Astrocyte (in vitro differentiated cells and primary cell): ENCODE data around the gene GNAS-AS1. TPM values are rescaled to one million over a fixed set of nuclear protein-coding genes. Genes with fewer than 3 reads are reported as not detected.

Experiments used
- DNase-seq: peaks from one replicate; pipeline ENCODE4 v3.0.0-alpha.2; 2010; ENCODE audit warnings: low read depth
- FAIRE-seq: peaks from 2 replicates; lab custom pipeline; 2011; peaks lifted over from hg19 to GRCh38; lab: Jason Lieb, UNC
- H2AFZ ChIP-seq: 2 replicates; pipeline ENCODE4 v1.6.0; 2012; ENCODE audit warnings: low read depth, low read length, inconsistent platforms
- H3K27ac ChIP-seq: 2 replicates; pipeline ENCODE4 v1.5.1; 2011; ENCODE audit warnings: low read depth, low read length, inconsistent platforms
- H3K27me3 ChIP-seq: 2 replicates; pipeline ENCODE4 v1.6.0; 2011; ENCODE audit warnings: low read length, inconsistent platforms; ENCODE audit not compliant: insufficient read depth
- H3K36me3 ChIP-seq: 2 replicates; pipeline ENCODE4 v1.5.1; 2011; ENCODE audit warnings: low read length, inconsistent platforms; ENCODE audit not compliant: insufficient read depth
- H3K4me1 ChIP-seq: 2 replicates; pipeline ENCODE4 v1.5.1; 2011; ENCODE audit warnings: low read length, inconsistent platforms; ENCODE audit not compliant: insufficient read depth
- H3K4me2 ChIP-seq: 2 replicates; pipeline ENCODE4 v1.6.0; 2012; ENCODE audit warnings: low read length, inconsistent platforms
- H3K4me3 ChIP-seq: 2 replicates; pipeline ENCODE4 v1.5.1; 2011; ENCODE audit warnings: low read depth, mild to moderate bottlenecking, low read length, inconsistent platforms; ENCODE audit not compliant: insufficient read depth
- H3K79me2 ChIP-seq: 2 replicates; pipeline ENCODE4 v1.6.0; 2012; ENCODE audit warnings: mild to moderate bottlenecking, low read length, inconsistent platforms; ENCODE audit not compliant: insufficient read depth
- H3K9ac ChIP-seq: 2 replicates; pipeline ENCODE4 v1.6.0; 2012; ENCODE audit warnings: mild to moderate bottlenecking, low read length, inconsistent platforms
- H3K9me3 ChIP-seq: 2 replicates; pipeline ENCODE4 v1.5.1; 2012; ENCODE audit warnings: low read depth, mild to moderate bottlenecking, low read length, inconsistent platforms; ENCODE audit not compliant: insufficient read depth
- H4K20me1 ChIP-seq: 2 replicates; pipeline ENCODE4 v1.6.0; 2012; ENCODE audit warnings: low read length, inconsistent platforms; ENCODE audit not compliant: insufficient read depth
- H3K27ac Mint-ChIP-seq: one replicate; pipeline ENCODE4 v1.8.0; 2021; ENCODE audit warnings: mild to moderate bottlenecking, mixed read lengths; ENCODE audit not compliant: unreplicated experiment
- H3K27me3 Mint-ChIP-seq: one replicate; pipeline ENCODE4 v1.8.0; 2021; ENCODE audit warnings: low read depth, mixed read lengths; ENCODE audit not compliant: unreplicated experiment
- H3K36me3 Mint-ChIP-seq: one replicate; pipeline ENCODE4 v1.8.0; 2021; ENCODE audit warnings: low read depth, mixed read lengths; ENCODE audit not compliant: unreplicated experiment
- H3K4me1 Mint-ChIP-seq: one replicate; pipeline ENCODE4 v1.8.0; 2021; ENCODE audit warnings: low read depth, mixed read lengths; ENCODE audit not compliant: unreplicated experiment
- H3K4me3 Mint-ChIP-seq: one replicate; pipeline ENCODE4 v1.8.0; 2021; ENCODE audit warnings: mild to moderate bottlenecking, moderate library complexity, mixed read lengths; ENCODE audit not compliant: unreplicated experiment
- H3K9me3 Mint-ChIP-seq: one replicate; pipeline ENCODE4 v1.8.0; 2021; ENCODE audit warnings: mild to moderate bottlenecking, mixed read lengths; ENCODE audit not compliant: unreplicated experiment
- EZH2 ChIP-seq: IDR thresholded peaks from 2 replicates; pipeline ENCODE4 v1.6.1; 2012; ENCODE audit warnings: mild to moderate bottlenecking, low read length, inconsistent platforms; ENCODE audit not compliant: insufficient read depth
- total RNA-seq: library from RNA; stranded (reverse); gene quantifications from 2 replicates; pipeline ENCODE4 v1.2.1, GENCODE V29; 2021
- TF ChIP-seq, protein P1 (sequence below): IDR thresholded peaks from 2 replicates; pipeline ENCODE4 v1.5.1; 2011; ENCODE audit warnings: low read depth, mild to moderate bottlenecking, inconsistent platforms, low read length, moderate library complexity; ENCODE audit not compliant: insufficient read depth

Gene GNAS-AS1
- total RNA-seq, 1 donor from 2014 or later: 3.8 TPM

DNA sequence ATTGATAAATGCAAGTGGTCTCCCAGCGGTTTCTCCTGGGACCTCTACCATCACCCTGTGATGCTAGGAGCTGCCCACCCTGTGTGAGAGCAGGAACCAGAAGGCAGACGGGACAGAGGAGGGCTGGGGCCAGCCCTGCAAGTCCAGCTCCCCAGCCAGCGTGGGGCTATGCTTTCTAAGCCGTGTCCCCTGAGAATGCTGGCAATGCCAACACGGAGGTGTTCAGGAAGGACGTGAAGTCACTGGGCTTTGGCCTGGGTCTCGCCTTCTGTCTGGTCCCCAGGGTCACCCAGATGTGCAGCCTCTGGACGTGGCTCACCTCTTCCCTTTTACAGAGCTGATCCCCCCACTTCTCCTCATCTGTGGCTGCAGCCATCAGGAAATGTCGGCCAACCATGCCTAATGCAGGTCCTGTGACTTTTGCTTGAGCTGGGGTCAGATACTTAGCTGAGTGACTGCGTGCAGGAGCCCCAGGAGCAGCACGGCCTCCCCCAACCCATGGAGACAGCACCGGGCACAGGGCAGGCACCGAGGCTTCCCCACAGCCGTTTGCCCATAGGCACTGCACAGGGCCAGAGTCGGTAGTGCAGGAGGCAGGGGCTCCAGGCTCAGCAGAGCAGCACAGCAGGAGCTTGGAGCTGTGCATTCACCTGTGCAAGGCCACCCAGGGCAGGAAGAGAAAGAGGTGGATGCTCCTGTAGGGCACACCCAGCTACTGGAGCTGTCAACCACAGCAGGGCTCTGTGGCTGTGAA is 66.2 kb downstream of the GNAS-AS1 start:
- peaks cover 74% of the 10 kb centered on the region for H3K27me3 Mint-ChIP-seq
- TF ChIP-seq, protein P1, sequence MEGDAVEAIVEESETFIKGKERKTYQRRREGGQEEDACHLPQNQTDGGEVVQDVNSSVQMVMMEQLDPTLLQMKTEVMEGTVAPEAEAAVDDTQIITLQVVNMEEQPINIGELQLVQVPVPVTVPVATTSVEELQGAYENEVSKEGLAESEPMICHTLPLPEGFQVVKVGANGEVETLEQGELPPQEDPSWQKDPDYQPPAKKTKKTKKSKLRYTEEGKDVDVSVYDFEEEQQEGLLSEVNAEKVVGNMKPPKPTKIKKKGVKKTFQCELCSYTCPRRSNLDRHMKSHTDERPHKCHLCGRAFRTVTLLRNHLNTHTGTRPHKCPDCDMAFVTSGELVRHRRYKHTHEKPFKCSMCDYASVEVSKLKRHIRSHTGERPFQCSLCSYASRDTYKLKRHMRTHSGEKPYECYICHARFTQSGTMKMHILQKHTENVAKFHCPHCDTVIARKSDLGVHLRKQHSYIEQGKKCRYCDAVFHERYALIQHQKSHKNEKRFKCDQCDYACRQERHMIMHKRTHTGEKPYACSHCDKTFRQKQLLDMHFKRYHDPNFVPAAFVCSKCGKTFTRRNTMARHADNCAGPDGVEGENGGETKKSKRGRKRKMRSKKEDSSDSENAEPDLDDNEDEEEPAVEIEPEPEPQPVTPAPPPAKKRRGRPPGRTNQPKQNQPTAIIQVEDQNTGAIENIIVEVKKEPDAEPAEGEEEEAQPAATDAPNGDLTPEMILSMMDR: no peak
- no peak for TF ChIP-seq EZH2
- no peaks in the 10 kb centered on the region for H3K4me1 Mint-ChIP-seq
- H2AFZ ChIP-seq: no peak overlapping the region
- H3K27ac Mint-ChIP-seq: no peak overlapping the region
- H3K79me2 ChIP-seq: no peaks in the 10 kb centered on the region
- peaks cover 40% of the 10 kb centered on the region for H3K27me3 ChIP-seq
- no peaks in the 10 kb centered on the region for H3K4me1 ChIP-seq
- no peak overlapping the region for H3K27ac ChIP-seq
- no peak overlapping the region for H3K4me2 ChIP-seq
- FAIRE-seq (no peak), DNase-seq (no peak)
- no peaks in the 10 kb centered on the region for H3K9me3 ChIP-seq
- no peak overlapping the region for H3K4me3 Mint-ChIP-seq
- H3K4me3 ChIP-seq: no peak overlapping the region
- no peak overlapping the region for H3K9ac ChIP-seq
- no peaks in the 10 kb centered on the region for H3K36me3 ChIP-seq
- H3K9me3 Mint-ChIP-seq: peaks cover 2% of the 10 kb centered on the region
- H3K36me3 Mint-ChIP-seq: no peaks in the 10 kb centered on the region
- no peaks in the 10 kb centered on the region for H4K20me1 ChIP-seq

DNA sequence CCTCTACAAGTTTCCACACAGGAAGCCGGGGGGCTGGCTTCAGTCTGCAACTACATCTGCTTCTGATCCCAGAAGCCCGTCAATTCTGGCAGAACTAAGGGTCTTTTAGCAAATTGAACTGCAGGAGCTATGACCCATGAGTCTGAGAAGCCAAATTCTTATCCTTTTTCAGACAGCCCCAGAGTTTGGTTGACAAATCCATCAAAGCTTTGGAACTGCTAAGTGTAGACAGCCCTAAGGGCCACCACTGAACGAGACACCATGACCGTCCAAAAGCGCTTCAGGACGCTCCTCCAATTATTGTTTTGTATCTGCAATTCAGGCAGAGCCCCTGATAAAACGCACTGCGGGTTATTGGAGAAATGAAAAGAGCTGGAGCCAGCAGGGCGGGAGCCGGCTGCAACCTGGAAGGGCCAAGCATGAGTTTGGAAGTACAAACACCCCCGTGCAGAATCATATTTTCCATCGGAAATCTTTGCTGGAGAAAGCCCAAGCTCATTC is 67.1 kb downstream of the GNAS-AS1 start:
- H3K9me3 ChIP-seq: no peaks in the 10 kb centered on the region
- Mint-ChIP-seq H3K4me1 (no peaks in the 10 kb centered on the region), H3K36me3 (no peaks in the 10 kb centered on the region), H3K4me3 (no peak overlapping the region), H3K27ac (no peak overlapping the region), H3K9me3 (peaks cover 2% of the 10 kb centered on the region), H3K27me3 (peaks cover 71% of the 10 kb centered on the region)
- H3K4me1 ChIP-seq: no peaks in the 10 kb centered on the region
- H3K4me2 ChIP-seq: no peak overlapping the region
- DNase-seq: no peak
- no peaks in the 10 kb centered on the region for H3K79me2 ChIP-seq
- no peaks in the 10 kb centered on the region for H4K20me1 ChIP-seq
- no peak for TF ChIP-seq EZH2
- TF ChIP-seq, protein P1: no peak
- H3K4me3 ChIP-seq: no peak overlapping the region
- FAIRE-seq: no peak
- H3K27ac ChIP-seq: no peak overlapping the region
- peaks cover 30% of the 10 kb centered on the region for H3K27me3 ChIP-seq
- H3K9ac ChIP-seq: no peak overlapping the region
- no peak overlapping the region for H2AFZ ChIP-seq
- H3K36me3 ChIP-seq: no peaks in the 10 kb centered on the region

DNA sequence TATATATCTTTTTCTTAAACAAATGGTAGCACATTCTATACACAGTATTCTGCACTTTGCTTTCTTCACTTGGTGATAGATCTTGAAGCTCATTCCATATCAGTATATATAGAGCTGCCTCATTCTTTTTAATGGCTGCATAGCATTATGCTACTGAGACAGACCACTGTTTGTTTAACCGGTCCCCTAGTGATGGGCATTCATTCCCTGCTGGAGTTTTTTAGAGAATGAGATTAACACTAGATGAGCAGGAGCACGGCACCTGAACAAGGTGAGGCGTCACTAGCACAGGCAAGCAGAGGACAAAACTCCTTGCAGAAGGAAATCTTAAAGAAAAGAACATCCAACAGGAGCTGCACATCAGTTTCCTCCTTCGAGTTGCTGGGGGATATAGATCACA is 69.6 kb downstream of the GNAS-AS1 start:
- Histone ChIP-seq H3K4me2 (no peak overlapping the region), H3K4me3 (no peak overlapping the region), H2AFZ (no peak overlapping the region), H3K27me3 (peaks cover 28% of the 10 kb centered on the region), H3K9me3 (no peaks in the 10 kb centered on the region), H3K4me1 (no peaks in the 10 kb centered on the region), H3K27ac (no peak overlapping the region), H3K79me2 (no peaks in the 10 kb centered on the region), H3K36me3 (no peaks in the 10 kb centered on the region), H4K20me1 (no peaks in the 10 kb centered on the region), H3K9ac (no peak overlapping the region)
- no peak for FAIRE-seq
- Mint-ChIP-seq H3K36me3 (peaks cover 2% of the 10 kb centered on the region), H3K27me3 (peaks cover 77% of the 10 kb centered on the region), H3K4me3 (no peak overlapping the region), H3K4me1 (no peaks in the 10 kb centered on the region), H3K27ac (no peak overlapping the region), H3K9me3 (peaks cover 6% of the 10 kb centered on the region)
- DNase-seq: no peak
- no peak for TF ChIP-seq EZH2
- TF ChIP-seq, protein P1: no peak
